Stimulated activated CD4-positive, alpha-beta T cell treated with anti-CD3 and anti-CD28 coated beads, TNF-alpha, amount 100 ng/mL, for 1 hour (primary cell): ENCODE results near the gene PLEKHB2.
"Not testable (repeated sequence)": the region's sequence is repeated elsewhere in the genome, so short reads cannot be mapped to it uniquely, and the experiment has no call there.

ENCODE experiments used
- DNase-seq, 3 donors: peaks; one replicate each; pipeline ENCODE4 v3.0.0-alpha.2; 2020; ENCODE audit warnings: low read depth in 3 of 3, low spot score in 1 of 3

PLEKHB2 gene, protein sequence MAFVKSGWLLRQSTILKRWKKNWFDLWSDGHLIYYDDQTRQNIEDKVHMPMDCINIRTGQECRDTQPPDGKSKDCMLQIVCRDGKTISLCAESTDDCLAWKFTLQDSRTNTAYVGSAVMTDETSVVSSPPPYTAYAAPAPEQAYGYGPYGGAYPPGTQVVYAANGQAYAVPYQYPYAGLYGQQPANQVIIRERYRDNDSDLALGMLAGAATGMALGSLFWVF

DNA sequence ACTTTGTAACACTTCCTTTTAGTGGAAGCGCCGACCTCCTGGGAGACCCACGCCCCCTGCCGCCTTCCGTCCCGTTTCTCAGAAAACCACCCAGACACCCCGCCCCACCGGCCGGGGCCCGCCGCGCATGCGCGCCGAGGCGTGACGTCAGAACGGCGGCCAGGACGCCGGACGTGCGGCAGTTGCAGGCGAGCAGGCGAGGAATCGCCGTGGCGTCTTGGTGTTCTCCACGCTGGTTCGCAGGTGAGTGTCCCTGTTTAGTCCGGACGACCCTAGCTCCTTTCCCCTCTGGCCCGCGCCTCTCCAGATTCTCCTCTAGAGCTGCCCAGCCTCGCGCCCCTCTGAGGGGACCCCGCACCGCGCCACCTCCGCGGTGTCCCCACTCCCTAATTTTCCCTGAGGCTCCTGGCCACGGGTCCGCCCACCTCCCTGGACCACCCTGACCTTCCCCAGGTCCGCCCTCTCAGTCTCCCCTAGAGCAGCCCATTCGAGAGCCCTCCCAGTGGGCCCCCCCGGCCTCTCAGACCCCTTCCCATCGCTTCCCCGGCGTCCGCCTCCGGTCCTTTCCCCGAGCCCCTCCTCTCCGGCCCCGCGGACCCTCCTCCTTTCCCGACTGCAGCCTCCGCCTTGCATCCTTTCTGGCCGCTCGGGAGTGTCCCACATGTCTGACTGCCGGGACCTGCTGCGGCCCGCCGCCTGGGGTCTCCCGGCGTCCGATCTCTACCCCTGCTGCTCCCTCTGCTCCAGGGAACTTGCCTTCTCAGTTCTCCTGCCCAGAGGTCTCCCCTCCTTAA is at the start of gene PLEKHB2:
PLEKHB2 (plus strand) TSS at position 181 of the 794 bp plus-strand sequence. CDS start 15,606 bp downstream, outside the sequence.
- DNase-seq, result peak; percentile 75 to 93 (median 87)

DNA sequence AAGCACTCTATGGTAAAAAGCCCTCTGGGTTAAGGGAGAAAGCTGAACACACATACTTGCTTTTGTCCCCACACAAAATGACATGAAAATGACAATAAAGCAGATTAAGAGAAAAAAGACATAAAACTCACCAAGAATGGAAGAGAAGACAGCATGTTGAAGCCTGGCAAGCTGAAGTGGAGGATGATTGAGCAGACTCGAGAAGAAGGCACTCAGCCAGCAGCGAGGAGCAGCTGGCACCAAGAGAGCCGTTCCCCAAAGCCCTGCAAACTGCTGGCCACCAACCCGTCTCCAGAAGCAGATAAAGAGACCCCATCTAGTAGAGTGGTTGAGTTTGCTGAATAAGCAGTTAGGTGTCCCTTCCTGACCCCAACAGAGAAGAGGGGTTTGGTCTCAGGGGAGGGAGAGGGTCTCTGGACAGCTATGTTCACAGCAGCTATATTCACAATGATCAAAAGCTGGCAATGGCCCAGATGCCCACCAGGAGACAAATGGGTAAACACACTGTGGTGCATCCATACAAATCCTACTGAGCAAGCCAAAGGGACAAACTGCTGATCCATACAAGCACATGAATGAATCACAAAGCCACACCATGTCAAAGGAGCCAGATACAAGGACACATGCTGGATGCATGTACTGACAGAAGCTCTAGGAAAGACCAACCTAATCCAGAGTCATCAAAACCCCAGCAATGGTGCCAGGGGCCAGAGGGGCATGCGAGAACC is 48.8 kb upstream of the PLEKHB2 start:
- DNase-seq, result no peak

DNA sequence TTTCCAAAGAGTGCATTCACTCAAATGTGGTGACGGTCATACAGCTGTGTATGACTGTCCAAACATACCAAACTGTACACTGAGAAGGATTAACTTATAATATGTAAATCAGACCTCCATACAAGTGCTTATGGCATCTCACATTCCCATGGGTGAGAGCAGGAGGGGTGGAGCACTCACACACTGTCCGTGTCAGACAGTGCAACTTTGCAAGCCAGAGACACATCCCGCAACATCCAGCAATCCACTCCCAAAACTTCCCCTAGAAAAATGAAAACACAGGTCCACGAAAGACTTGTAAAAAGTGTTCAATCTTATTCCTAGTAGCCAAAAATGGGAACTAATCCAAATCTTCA is 48.2 kb upstream of the PLEKHB2 start:
- DNase-seq, result no peak

DNA sequence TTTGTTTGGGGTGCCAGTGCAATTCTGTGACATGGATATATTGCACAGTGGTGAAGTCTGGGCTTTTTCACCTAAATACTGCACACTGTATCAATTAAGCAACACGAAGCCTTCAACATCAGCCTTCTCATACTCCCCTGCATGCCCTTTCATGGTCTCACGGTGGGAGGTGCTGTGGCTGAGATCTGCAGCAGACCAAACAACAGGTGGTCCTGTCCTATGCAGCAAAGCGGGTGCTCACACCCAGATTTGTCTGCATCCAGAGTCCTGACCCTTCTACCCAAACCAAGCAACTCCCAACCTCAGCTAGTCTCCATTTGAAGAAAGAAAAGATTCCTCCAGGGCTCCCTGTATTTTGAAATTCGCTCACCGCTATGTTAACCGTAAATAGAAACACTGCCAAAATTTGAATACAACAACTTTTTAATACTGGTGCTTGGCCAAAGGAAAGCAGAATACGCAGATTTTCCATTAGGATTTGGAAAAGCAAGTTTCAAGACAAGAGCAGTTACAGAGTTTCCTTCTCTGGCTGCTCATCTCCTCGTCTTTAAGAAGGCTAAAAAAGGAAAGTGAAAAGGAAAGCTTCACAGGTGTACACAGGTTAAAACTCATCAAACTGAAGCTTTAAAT is 46.8 kb upstream of the PLEKHB2 start:
- DNase-seq, result no peak

DNA sequence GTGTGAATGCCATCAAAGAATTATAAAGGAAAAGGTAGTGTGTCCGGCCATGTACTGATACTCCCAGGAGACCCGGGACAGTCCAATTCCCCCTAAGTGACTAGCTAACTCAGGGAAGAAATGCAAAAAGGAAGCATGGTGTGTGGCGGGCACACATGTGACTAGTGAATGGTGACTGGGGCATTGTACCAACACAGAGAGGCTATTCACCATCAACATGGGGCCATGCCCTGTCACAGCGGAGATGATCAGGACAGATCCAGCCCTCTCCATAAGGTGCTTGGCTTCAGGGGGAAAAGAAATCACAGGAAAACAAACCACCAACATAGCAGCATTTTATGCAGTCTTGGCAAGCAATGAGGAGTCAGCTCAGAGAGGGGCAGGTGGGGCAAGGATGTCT is 46.2 kb upstream of the PLEKHB2 start:
- no peak for DNase-seq

- no peak for DNase-seq
Measured at GRCh38 chr2:131063501-131064283, 41.4 kb upstream of the PLEKHB2 start.

DNA sequence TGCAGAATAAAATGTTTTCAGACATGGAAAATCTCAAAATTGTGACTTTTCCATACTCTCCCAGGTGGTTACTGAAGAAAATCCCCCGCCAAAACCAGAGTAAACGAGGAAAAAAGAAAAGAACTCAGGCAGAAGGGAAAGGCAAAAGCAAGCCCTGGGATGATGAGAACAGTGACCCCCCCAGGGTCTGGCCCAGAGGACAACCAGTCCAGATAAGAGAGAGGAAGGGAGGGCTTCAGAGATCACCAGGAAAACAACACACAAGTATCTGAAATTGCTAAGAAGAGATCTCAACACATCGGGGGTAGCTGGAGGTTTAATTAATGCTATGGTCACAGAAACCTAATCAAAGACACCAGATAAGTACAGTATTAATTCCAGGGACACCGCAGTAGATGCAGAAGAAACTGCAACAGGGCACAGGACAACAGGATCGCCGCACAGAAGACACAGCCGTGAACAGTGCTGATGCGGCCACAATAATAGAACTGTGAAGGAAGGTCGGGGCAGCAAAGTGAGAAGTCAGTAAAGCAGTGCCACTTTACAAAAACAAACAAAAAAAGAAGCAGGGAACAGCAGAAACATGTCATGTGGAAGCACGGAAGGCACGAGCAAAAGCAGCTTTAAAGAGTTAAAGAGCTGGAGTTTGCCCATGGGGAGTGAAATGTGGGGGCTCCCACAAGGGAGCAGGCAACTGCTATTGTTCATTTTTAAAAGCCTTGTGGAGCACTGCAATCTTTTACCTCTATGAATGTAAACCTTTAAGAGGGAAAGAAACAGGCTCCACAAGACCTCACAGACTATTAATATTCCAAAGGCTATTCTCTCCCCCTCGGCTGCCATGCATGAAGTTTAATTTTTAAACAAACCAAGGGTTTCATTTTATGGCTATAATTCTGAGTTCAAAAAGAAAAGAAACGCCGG is 40.3 kb upstream of the PLEKHB2 start:
- DNase-seq, result no peak

- DNase-seq, result no peak
Measured at GRCh38 chr2:131067465-131068125, 37.5 kb upstream of the PLEKHB2 start.

- not testable (repeated sequence) for DNase-seq
Measured at GRCh38 chr2:131068172-131068571, 37.0 kb upstream of the PLEKHB2 start.

DNA sequence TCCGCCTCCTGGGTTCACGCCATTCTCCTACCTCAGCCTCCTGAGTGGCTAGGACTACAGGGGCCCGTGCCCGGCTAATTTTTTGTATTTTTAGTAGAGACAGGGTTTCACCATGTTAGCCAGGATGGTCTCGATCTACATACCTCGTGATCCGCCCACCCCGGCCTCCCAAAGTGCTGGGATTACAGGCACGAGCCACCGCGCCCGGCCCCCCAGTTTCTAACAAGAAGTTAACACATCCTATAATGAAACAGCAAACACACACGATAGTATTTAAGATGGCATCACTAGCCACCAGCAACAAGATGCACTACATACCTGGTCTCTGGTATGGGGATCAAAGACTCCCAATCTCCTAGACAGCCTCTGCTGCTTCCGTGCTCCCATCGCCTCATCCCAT is 29.6 kb upstream of the PLEKHB2 start:
- DNase-seq, result not testable (repeated sequence)

GRCh38 chr2:131076707-131077106 is 28.4 kb upstream of the PLEKHB2 start:
- DNase-seq, result no peak

DNA sequence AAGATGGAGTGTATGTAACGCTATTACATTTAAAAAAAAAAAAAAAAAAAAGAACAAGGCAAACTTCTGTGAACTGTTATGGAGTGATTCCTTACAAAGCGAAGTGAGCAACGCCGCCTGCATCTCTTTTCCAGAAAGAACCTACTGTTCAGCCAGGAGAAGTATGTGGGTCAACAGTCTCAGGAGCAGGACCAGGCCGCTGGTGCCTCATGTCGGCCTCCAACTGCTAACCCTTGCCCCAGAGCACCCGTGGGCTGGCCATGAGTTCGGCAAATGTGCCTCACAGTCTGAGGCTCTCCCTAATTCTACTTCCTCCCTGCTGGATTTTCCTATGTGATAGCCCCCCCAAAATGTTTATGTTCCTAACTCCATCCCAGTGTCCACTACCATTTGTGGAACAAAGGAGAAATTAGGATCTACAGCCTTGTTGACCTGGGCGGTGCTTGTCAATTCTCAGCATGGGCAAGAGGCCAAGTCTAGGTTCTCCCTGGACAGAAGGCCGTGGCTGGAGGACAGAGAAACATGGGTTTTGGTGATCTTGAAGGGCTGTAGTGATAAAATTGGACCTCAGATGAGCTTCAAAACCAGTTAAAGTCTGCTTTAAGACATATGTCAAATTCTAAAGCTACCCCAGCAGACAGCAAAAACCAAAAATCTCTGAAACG is 27.8 kb upstream of the PLEKHB2 start:
- DNase-seq, result no peak

- DNase-seq, result no peak
Measured at GRCh38 chr2:131077966-131078365, 27.2 kb upstream of the PLEKHB2 start.

DNA sequence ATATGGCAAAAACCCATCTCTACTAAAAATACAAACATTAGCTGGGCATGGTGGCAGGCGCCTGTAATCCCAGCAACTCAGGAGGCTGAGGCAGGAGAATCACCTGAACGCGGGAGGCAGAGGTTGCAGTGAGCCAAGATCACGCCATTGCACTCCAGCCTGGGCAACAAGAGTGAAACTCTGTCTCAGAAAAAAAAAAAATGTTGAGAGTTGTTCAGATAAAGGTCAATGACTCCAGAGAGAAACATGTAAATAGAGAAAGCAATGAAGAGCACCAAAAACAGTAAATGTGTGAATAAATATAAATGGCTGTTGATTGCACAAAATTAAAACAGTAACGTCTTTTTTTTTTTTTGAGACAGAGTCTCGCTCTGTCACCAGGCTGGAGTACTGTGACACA is 25.2 kb upstream of the PLEKHB2 start:
- DNase-seq, result not testable (repeated sequence)

- DNase-seq, result no peak
Measured at GRCh38 chr2:131081190-131081589, 23.9 kb upstream of the PLEKHB2 start.

GRCh38 chr2:131085646-131086045 is 19.5 kb upstream of the PLEKHB2 start:
- no peak for DNase-seq

- DNase-seq, result no peak
Measured at GRCh38 chr2:131092458-131093005, 12.6 kb upstream of the PLEKHB2 start.

GRCh38 chr2:131093006-131093695 is 12.0 kb upstream of the PLEKHB2 start, which contains the start of gene FAM168B:
TSS of gene FAM168B (minus strand) at chr2:131093460. CDS start at chr2:131082646, 10,814 bp downstream.
- DNase-seq, result peak; percentile 57 to 82 (median 77)
